ENCODE data around the gene SLIT2.

SLIT2 gene

DNA sequence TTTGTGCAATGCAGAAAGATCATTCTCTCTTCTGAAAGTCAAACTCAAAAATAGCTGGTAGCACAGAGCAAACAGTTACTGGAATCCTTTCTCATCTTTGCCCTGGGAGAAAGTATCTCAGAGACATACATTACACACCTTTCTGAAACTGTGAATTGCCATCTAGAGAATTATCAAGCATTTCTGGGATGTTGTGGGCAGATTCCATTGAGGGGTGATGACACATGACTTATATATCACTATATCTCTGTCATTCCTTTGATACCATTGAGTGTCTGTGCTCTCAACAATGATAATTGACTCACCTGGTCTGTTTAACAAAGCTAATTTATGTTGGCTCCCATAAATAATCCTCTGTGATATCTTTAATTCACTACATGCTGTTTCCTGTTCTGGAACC lies 13.0 kb downstream of the SLIT2 start:
- H3K27me3 ChIP-seq (ENCODE audit: control insufficient read depth, insufficient read depth, low read length): no peaks in the 10 kb centered on the region
- H3K9me3 ChIP-seq (ENCODE audit: control insufficient read depth, insufficient read depth, low read depth, low read length): no peaks in the 10 kb centered on the region
- no peak overlapping the region for H3K9ac ChIP-seq (ENCODE audit: low read length)
- H3K4me3 ChIP-seq (ENCODE audit: low read depth, low read length): no peak overlapping the region
- H3K4me1 ChIP-seq (ENCODE audit: control insufficient read depth, insufficient read depth, low read length): no peaks in the 10 kb centered on the region
- no peak overlapping the region for H3K27ac ChIP-seq (ENCODE audit: low read depth, low read length)
- peaks cover 6% of the 10 kb centered on the region; the same call in 1 of the 2 replicates for H3K36me3 ChIP-seq (ENCODE audit: control insufficient read depth, insufficient read depth, low read length)

DNA sequence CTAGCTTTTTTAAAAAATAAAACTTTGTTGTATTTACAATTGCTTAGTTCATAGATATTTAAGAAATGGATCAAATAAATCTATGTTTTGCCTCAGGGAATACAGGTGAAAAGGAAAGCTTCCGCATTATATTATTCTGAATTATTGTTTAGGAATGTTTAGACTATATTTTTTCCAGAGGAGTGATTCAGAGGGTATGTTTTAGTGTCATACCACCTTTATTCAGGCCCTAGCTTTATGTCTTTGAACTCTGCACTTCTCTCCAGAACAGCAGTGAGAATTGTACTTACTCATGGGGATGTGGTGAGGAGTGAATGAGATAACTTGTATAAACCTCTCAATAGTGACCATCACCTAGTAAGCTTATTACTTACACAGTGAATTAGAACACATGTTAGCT lies 14.0 kb downstream of the SLIT2 start:
- Histone ChIP-seq H3K9me3 (ENCODE audit: control insufficient read depth, insufficient read depth, low read depth, low read length) (no peaks in the 10 kb centered on the region), H3K27ac (ENCODE audit: low read depth, low read length) (no peak overlapping the region), H3K4me1 (ENCODE audit: control insufficient read depth, insufficient read depth, low read length) (no peaks in the 10 kb centered on the region), H3K4me3 (ENCODE audit: low read depth, low read length) (no peak overlapping the region), H3K36me3 (ENCODE audit: control insufficient read depth, insufficient read depth, low read length) (peaks cover 5% of the 10 kb centered on the region; the same call in 1 of the 2 replicates), H3K27me3 (ENCODE audit: control insufficient read depth, insufficient read depth, low read length) (no peaks in the 10 kb centered on the region), H3K9ac (ENCODE audit: low read length) (no peak overlapping the region)

DNA sequence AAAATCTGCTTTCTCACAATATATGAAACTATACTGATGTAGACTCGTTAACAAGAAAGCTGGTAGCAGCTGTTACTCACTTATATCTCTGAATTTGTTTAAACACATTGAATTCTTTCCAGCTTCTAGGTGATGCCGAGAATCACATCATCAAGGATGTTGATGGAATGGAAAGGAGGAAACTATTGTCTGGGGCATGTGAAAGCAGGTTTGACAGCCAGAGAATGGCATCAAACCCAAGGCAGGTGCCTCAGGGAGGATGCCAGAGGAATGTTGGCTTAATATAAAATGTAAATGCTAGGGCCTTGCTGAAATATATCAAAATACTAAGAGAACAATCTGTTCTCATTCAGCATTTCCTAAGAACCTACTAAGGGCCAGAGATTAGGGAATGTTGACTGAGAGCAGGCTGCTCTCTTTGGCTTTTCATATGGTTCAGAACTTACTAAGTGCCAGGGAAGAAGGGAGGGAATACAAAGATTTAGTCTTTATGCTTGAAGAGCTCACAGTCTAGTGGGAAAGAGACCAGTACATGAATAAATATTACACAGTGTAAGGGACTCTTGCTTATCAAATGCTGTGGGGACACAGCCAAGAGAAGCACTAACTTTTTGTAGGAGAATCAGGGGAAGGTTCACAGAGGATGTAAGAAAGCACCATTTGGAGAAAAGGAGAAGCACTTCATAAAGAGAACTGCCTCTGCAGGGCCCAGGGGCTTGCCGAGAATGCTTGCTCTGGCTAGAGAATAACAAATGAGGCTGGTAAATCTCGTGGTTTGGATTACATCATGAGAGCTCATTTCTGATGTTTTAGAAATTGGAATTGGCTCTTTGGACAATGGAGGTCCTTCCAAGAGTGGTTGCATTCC lies 14.7 kb downstream of the SLIT2 start:
- Histone ChIP-seq H3K27ac (ENCODE audit: low read depth, low read length) (no peak overlapping the region), H3K9ac (ENCODE audit: low read length) (no peak overlapping the region), H3K4me1 (ENCODE audit: control insufficient read depth, insufficient read depth, low read length) (no peaks in the 10 kb centered on the region), H3K27me3 (ENCODE audit: control insufficient read depth, insufficient read depth, low read length) (no peaks in the 10 kb centered on the region), H3K4me3 (ENCODE audit: low read depth, low read length) (no peak overlapping the region), H3K9me3 (ENCODE audit: control insufficient read depth, insufficient read depth, low read depth, low read length) (no peaks in the 10 kb centered on the region), H3K36me3 (ENCODE audit: control insufficient read depth, insufficient read depth, low read length) (peaks cover 2% of the 10 kb centered on the region; the same call in 1 of the 2 replicates)

DNA sequence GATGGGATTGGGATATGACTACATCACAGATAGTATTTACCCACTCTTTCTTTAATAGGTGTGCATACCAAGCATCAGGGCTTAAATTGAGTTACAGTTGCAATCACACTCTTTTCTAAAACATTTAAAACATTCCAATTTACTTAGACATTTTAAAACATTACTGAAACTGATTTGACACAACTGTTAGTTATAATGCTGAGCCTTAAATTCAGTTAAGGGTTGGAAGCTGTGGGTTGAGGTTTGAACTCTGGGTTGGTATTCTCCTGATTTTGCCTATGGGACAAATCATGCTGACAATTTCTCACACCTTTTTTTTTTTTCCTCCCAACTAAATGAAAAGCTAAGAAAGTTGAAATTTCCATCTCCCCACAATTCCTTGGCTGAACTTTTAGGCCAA lies 16.3 kb downstream of the SLIT2 start:
- Histone ChIP-seq H3K36me3 (ENCODE audit: control insufficient read depth, insufficient read depth, low read length) (no peaks in the 10 kb centered on the region), H3K9me3 (ENCODE audit: control insufficient read depth, insufficient read depth, low read depth, low read length) (no peaks in the 10 kb centered on the region), H3K4me3 (ENCODE audit: low read depth, low read length) (no peak overlapping the region), H3K27ac (ENCODE audit: low read depth, low read length) (no peak overlapping the region), H3K9ac (ENCODE audit: low read length) (no peak overlapping the region), H3K27me3 (ENCODE audit: control insufficient read depth, insufficient read depth, low read length) (no peaks in the 10 kb centered on the region), H3K4me1 (ENCODE audit: control insufficient read depth, insufficient read depth, low read length) (no peaks in the 10 kb centered on the region)

DNA sequence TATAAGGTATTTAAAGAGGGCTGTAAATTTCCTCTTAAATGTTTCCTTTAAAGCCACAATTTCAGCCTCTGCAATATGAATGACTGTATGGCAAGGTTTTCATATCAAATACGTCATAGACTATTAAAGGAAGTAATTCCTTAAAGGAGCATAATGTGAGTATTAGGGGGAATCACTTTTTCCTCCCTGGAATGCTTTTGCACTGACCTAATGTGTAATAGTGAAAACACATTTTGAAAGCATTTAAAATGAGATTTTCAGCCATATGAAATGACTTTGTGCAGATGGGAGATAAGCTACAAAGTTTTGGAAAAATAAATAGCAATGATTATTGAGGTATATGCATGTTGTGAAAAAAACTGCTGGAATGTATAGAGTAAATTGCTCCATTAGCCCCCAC lies 17.6 kb downstream of the SLIT2 start:
- no peak overlapping the region for H3K27ac ChIP-seq (ENCODE audit: low read depth, low read length)
- no peak overlapping the region for H3K9ac ChIP-seq (ENCODE audit: low read length)
- H3K9me3 ChIP-seq (ENCODE audit: control insufficient read depth, insufficient read depth, low read depth, low read length): no peaks in the 10 kb centered on the region
- peaks cover 6% of the 10 kb centered on the region; the same call in 1 of the 2 replicates for H3K4me1 ChIP-seq (ENCODE audit: control insufficient read depth, insufficient read depth, low read length)
- H3K36me3 ChIP-seq (ENCODE audit: control insufficient read depth, insufficient read depth, low read length): no peaks in the 10 kb centered on the region
- no peaks in the 10 kb centered on the region for H3K27me3 ChIP-seq (ENCODE audit: control insufficient read depth, insufficient read depth, low read length)
- H3K4me3 ChIP-seq (ENCODE audit: low read depth, low read length): no peak overlapping the region

DNA sequence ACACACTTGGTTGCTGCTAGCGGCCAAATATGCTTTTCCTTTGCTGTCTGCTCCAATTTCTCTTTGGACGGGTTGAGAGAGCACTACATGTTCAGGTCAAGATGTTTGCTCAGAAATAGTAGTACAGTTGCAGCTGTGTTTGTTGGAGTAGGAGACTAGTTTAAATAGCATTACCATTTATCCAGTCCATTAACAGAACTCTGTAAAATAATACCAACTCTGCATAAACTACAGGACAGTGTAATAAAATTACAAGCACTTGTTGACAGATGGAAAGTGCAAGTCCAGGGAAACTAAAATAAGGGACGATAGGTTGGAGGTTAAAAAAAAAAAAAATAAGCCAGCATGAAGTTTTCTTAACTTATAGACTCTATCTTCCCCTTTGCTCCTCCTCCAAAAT lies 20.2 kb downstream of the SLIT2 start:
- no peak overlapping the region for H3K4me3 ChIP-seq (ENCODE audit: low read depth, low read length)
- H3K27ac ChIP-seq (ENCODE audit: low read depth, low read length): no peak overlapping the region
- no peaks in the 10 kb centered on the region for H3K9me3 ChIP-seq (ENCODE audit: control insufficient read depth, insufficient read depth, low read depth, low read length)
- no peak overlapping the region for H3K9ac ChIP-seq (ENCODE audit: low read length)
- H3K36me3 ChIP-seq (ENCODE audit: control insufficient read depth, insufficient read depth, low read length): no peaks in the 10 kb centered on the region
- H3K27me3 ChIP-seq (ENCODE audit: control insufficient read depth, insufficient read depth, low read length): no peaks in the 10 kb centered on the region
- peaks cover 15% of the 10 kb centered on the region; the same call in 1 of the 2 replicates for H3K4me1 ChIP-seq (ENCODE audit: control insufficient read depth, insufficient read depth, low read length)

DNA sequence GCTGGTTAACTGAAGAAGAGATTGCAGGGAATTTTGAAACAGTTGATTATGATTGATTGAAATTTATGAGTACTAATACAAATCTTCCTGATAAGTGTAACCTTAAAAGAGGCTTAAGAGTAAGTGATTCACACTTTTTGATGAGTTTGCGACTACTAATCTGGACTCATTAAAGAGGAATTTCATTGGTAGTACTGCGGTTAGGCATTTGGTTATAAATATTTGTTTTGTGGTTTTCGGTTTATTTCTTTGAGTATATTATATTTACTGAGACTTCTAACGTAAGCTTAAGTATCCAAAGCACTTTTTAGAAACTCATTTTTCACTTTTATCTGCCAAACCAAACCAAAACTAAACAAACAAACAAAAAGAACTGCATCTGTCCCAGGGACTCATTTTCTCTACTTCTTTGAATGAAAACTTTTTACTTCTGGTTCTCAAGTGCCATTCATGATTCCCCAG lies 20.7 kb downstream of the SLIT2 start:
- Histone ChIP-seq H3K4me3 (ENCODE audit: low read depth, low read length) (no peak overlapping the region), H3K27ac (ENCODE audit: low read depth, low read length) (no peak overlapping the region), H3K36me3 (ENCODE audit: control insufficient read depth, insufficient read depth, low read length) (no peaks in the 10 kb centered on the region), H3K9ac (ENCODE audit: low read length) (no peak overlapping the region), H3K9me3 (ENCODE audit: control insufficient read depth, insufficient read depth, low read depth, low read length) (no peaks in the 10 kb centered on the region), H3K27me3 (ENCODE audit: control insufficient read depth, insufficient read depth, low read length) (no peaks in the 10 kb centered on the region), H3K4me1 (ENCODE audit: control insufficient read depth, insufficient read depth, low read length) (peaks cover 15% of the 10 kb centered on the region; the same call in 1 of the 2 replicates)

DNA sequence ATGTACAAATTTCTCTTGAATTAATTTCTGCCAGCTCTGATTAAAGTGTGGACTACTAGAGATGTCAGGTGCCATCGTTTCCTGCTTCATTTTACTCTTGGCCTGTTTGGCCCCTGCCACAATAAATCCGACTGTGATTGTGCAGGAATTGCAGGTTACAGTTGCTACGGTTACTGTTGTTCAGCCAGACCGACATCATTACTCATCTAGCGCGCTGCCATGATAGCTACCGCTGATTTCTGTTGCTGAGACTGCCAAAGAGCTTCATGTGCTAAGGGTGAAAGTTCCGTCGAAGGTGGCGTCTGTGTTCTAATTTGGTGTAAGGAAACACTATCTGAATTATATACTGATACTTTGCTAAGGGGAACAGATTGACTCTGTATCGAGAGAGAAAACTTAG lies 22.1 kb downstream of the SLIT2 start:
- H3K9ac ChIP-seq (ENCODE audit: low read length): no peak overlapping the region
- H3K9me3 ChIP-seq (ENCODE audit: control insufficient read depth, insufficient read depth, low read depth, low read length): no peaks in the 10 kb centered on the region
- no peak overlapping the region for H3K27ac ChIP-seq (ENCODE audit: low read depth, low read length)
- no peaks in the 10 kb centered on the region for H3K36me3 ChIP-seq (ENCODE audit: control insufficient read depth, insufficient read depth, low read length)
- peaks cover 23% of the 10 kb centered on the region; the same call in 1 of the 2 replicates for H3K4me1 ChIP-seq (ENCODE audit: control insufficient read depth, insufficient read depth, low read length)
- H3K27me3 ChIP-seq (ENCODE audit: control insufficient read depth, insufficient read depth, low read length): no peaks in the 10 kb centered on the region
- H3K4me3 ChIP-seq (ENCODE audit: low read depth, low read length): no peak overlapping the region

DNA sequence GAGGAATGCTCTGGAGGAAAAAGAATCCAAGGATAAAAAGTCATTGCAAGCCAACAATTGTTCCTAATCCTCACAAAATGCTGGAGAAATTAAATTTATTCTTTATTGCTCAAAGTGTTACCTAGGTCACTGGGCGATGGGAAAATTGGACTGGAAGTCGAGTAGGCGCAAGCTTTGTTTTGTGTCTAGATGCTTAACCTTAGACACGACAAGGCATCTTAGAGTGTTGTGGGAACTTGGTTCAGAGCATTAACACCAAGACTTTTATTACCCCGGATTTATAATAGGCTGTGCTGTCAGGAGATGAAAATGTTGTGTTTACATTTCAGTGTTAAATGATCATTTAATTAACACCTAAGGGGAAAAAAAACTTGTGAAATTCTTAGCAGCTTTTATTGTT lies 25.1 kb downstream of the SLIT2 start:
- Histone ChIP-seq H3K9ac (ENCODE audit: low read length) (no peak overlapping the region), H3K27me3 (ENCODE audit: control insufficient read depth, insufficient read depth, low read length) (no peaks in the 10 kb centered on the region), H3K9me3 (ENCODE audit: control insufficient read depth, insufficient read depth, low read depth, low read length) (no peaks in the 10 kb centered on the region), H3K36me3 (ENCODE audit: control insufficient read depth, insufficient read depth, low read length) (no peaks in the 10 kb centered on the region), H3K27ac (ENCODE audit: low read depth, low read length) (peak overlapping the region; percentile 43; the same call in 1 of the 2 replicates), H3K4me3 (ENCODE audit: low read depth, low read length) (no peak overlapping the region), H3K4me1 (ENCODE audit: control insufficient read depth, insufficient read depth, low read length) (peaks cover 33% of the 10 kb centered on the region)

DNA sequence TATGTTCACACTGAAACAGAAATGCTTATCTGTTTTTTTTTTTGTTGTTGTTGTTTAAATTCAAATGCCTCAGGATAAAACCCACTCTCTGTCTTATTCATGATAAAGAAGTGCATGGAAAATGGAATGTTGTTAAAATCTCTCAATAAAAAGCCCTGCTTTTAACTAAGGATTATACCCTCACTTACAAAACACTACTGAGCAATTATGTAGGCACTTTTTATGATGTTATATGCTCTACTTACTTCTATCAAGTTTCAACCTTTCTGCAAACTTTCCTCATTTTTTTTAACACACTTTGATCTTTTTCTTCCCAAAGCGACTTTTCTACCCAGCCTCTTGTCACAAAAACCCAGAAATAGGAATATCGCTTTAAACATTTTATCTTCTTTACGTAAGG lies 26.5 kb downstream of the SLIT2 start:
- peaks cover 42% of the 10 kb centered on the region for H3K4me1 ChIP-seq (ENCODE audit: control insufficient read depth, insufficient read depth, low read length)
- H3K27me3 ChIP-seq (ENCODE audit: control insufficient read depth, insufficient read depth, low read length): no peaks in the 10 kb centered on the region
- no peak overlapping the region for H3K9ac ChIP-seq (ENCODE audit: low read length)
- no peaks in the 10 kb centered on the region for H3K36me3 ChIP-seq (ENCODE audit: control insufficient read depth, insufficient read depth, low read length)
- no peak overlapping the region for H3K4me3 ChIP-seq (ENCODE audit: low read depth, low read length)
- H3K27ac ChIP-seq (ENCODE audit: low read depth, low read length): no peak overlapping the region
- no peaks in the 10 kb centered on the region for H3K9me3 ChIP-seq (ENCODE audit: control insufficient read depth, insufficient read depth, low read depth, low read length)

DNA sequence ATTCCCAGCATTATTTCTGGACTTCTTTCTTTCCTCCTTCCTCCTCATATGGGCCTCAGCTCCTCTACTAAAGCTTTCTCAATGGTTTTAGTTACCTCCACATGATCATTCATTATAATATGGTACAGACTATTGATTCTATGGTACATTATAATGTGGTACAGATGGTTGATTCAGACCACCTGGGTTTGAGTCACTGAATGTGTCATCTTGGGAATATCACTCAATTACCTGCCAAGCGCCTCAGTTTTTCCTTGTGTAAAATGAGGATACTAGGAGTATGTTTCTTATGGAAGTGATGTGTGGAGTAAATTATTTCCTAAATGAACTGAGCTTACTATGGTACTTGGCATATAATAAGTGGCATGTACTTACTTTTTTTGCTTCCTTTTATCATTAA lies 27.7 kb downstream of the SLIT2 start:
- no peak overlapping the region for H3K9ac ChIP-seq (ENCODE audit: low read length)

More for the DNA sequence above, 27.7 kb downstream of the SLIT2 start:
- no peaks in the 10 kb centered on the region for H3K36me3 ChIP-seq (ENCODE audit: control insufficient read depth, insufficient read depth, low read length)
- peaks cover 43% of the 10 kb centered on the region for H3K4me1 ChIP-seq (ENCODE audit: control insufficient read depth, insufficient read depth, low read length)
- no peaks in the 10 kb centered on the region for H3K9me3 ChIP-seq (ENCODE audit: control insufficient read depth, insufficient read depth, low read depth, low read length)
- H3K27ac ChIP-seq (ENCODE audit: low read depth, low read length): no peak overlapping the region
- H3K27me3 ChIP-seq (ENCODE audit: control insufficient read depth, insufficient read depth, low read length): no peaks in the 10 kb centered on the region
- no peak overlapping the region for H3K4me3 ChIP-seq (ENCODE audit: low read depth, low read length)

All from HUES6 (cell line).